ENCODE data around the gene SLC2A3.
"Not testable (repeated sequence)": the region's sequence is repeated elsewhere in the genome, so short reads cannot be mapped to it uniquely, and the experiment has no call there.

SLC2A3 gene

GRCh38 chr12:7950230-7950943 lies 14.4 kb upstream of the SLC2A3 start:
- DNase-seq (ENCODE audit: low spot score), result not testable (repeated sequence)

GRCh38 chr12:7948589-7949260 lies 12.7 kb upstream of the SLC2A3 start:
- DNase-seq (ENCODE audit: low spot score), result no peak

- no peak for DNase-seq (ENCODE audit: low spot score)
Observed at GRCh38 chr12:7947011-7947410, 11.0 kb upstream of the SLC2A3 start.

- not testable (repeated sequence) for DNase-seq (ENCODE audit: low spot score)
Observed at GRCh38 chr12:7944760-7945159, 8.8 kb upstream of the SLC2A3 start.

DNA sequence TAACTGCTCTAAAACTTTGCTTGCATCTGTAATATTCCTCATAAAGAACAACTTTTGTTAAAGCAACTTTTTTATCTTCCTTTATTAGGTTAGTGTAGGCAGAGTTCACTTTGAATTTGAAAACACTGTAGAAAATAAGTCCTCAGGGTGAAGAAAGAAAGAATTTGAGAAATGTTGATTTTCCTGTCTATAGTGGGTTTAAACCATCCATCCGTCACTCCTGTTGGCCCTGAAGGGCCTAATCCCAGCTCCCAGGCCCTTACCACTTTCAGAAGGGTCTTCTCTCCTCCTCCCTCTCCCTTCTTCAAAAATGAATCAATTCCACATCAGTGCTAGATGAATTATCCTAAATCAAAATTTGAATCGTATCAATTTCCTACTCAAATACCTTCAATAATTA lies 4.9 kb upstream of the SLC2A3 start:
- DNase-seq (ENCODE audit: low spot score), result no peak

- no peak for DNase-seq (ENCODE audit: low spot score)
Observed at GRCh38 chr12:7937833-7938506, 2.0 kb upstream of the SLC2A3 start.

DNA sequence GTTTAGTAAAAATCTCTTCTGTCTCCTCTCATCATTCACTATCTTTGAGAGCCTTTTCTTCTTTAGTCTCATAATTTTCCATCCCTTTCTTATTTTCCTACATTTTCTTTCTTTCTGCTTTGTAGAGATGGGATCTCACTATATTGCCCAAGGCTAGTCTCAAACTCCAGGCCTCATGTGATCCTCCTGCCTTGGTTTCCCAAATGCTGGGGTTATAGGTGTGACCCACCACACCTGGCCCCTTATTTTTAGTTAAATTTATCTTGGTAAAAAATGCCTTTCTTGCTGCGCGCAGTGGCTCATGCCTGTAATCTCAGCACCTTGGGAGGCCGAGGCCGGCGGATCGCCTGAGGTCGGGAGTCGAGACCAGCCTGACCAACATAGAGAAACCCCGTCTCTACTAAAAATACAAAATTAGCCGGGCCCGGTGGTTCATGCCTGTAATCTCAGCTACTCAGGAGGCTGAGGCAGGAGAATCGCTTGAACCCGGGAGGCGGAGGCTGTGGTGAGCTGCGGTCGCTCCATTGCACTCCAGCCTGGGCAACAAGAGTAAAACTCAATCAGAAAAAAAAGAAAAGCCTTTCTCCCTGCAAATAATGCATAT lies 996 bp downstream of the SLC2A3 start:
- no peak for DNase-seq (ENCODE audit: low spot score)

DNA sequence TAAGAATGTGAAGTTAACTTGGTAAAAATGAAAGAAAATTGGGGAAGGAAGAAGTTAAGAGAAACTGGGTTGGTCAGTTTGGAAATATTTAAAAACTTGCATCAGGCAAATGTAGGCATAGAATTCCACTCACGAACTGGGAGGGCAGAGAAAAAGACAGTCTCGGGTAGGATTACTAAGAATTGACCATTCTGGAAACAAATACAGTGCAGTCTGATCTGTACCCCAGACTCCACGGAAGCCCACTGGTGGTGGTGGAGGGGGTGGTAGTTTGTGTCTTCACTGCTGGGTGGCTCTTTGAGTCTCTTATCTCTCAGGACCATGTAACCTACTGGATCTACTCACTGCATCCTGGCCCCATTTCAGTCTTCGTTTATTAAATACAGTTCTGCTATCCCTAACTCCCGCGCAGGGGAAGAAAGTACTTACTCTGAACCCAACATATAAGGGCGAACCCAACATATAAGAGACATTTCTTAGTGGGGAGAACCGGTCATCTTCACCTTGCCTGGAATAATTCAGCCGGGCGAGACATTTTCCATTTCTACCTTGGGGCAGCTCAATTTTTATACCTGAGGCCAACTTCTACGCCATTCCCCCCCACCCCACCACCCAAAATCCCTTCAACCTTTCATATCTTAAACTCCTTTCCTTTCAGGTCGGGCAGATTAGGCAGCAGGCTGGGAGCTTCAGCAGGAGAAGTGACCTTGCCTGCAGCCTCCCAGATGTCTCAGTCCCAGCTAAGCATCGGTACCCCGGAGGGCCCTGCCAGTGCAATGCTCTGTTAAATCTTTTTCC lies 1.7 kb downstream of the SLC2A3 start:
- DNase-seq (ENCODE audit: low spot score), result peak; percentile 6

DNA sequence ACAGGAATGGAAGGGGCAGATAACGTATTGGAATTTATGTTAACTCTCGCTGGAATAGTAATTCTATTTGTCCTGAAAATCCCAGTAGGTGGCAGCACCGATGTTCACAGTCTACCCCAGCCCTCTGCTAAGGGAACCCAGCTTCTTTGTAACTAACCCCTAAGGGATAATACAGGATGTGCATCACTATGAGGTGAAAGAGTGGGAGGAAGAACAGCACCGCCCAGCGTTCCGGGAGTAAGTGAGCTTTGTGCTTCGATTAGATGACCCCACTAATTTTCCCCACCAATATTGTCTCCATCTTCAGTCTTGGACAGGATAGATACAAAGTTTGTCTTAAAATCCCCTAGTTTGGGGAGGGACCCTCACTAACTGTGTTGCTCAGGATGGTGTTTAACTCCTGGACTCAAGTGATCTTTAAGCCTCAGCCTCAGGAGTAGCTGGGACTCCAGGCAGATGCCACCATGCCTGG lies 2.7 kb downstream of the SLC2A3 start:
- DNase-seq (ENCODE audit: low spot score), result peak; percentile 77

DNA sequence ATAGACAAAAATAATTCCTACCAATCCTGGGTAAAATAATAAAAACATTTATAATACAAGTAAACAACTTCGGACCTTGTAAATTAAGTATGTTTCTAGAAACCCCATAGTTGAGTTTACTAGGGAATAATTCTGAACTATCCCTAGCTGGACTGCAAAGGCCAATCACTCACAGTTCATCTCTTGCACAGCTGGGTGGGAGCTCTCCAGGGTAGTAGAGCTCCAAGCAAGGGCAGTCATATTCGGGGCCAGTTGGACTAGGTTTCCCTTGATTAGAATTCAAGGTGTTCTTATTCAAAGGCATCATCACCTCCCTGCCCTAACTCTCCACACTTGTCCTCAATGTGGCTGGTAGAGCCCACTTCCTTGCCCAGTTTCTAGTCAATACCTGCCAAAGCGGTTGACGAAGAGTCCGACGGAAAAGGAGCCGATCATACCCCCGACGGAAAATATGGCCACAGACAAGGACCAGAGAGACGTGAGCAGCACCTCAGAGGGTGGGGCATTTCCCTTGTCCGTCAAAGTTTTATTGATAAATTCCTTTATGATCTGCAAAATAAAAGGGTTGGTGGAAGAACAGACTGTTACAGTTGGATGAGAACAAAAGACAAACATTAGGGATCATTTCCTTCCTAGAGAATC lies 3.3 kb downstream of the SLC2A3 start:
- not testable (repeated sequence) for DNase-seq (ENCODE audit: low spot score)

- DNase-seq (ENCODE audit: low spot score), result no peak
Observed at GRCh38 chr12:7929083-7929792, 6.7 kb downstream of the SLC2A3 start.

- no peak for DNase-seq (ENCODE audit: low spot score)
Observed at GRCh38 chr12:7927470-7927869, 8.5 kb downstream of the SLC2A3 start.

GRCh38 chr12:7926068-7926666 lies 9.8 kb downstream of the SLC2A3 start:
- not testable (repeated sequence) for DNase-seq (ENCODE audit: low spot score)

DNA sequence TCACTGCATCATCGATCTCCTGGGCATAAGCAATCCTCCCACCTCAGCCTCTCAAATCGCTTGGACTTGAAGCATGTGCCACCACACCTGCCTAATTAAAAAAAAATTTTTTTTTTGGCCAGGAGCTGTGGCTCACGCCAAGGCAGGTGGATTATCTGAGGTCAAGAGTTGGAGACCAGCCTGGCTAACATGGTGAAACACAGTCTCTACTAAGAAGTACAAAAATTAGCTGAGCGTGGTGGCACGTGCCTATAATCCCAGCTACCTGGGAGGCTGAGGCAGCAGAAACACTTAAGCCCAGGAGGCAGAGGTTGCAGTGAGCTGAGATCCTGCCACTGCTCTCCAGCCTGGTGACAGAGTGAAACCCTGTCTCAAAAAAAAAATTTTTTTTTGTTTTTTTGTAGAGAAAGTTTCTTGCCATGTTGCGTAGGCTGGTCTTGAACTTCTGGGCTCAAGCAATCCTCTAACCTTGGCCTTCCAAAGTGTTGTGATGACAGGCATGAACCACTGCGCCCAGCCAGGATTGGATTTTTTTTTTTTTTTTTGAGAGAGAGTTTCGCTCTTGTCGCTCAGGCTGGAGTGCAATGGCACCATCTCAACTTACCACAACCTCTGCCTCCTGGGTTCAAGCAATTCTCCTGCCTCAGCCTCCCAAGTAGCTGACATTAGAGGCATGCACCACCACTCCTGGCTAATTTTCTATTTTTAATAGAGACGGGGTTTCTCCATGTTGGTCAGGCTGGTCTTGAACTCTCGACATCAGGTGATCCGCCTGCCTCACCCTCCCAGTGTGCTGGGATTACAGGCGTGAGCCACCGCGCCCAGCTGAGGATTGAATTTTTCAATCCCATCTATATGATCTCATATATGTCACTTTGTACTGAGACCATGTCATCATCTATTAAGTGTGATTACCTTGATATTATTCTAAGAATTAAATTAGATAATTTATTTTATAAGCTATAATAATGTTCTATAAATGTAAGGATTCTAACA lies 12.4 kb downstream of the SLC2A3 start:
- DNase-seq (ENCODE audit: low spot score), result no peak

DNA sequence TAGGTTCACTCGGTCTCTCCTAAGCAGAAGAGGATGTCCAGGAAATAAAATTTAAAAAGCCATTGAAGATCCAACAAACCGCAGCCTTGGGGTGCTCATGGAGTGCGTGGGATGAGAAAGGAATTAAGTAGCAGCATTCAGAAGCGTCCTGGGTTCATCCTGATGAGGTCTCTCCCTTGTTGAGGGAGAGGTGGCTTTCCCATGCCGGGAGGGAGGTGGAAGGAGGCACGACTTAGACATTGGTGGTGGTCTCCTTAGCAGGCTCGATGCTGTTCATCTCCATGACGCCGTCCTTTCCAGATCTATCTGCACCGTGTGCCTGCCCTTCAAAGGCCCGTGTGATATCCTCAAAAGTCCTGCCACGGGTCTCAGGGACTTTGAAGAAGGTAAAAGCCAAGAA lies 14.8 kb downstream of the SLC2A3 start:
- not testable (repeated sequence) for DNase-seq (ENCODE audit: low spot score)

DNA sequence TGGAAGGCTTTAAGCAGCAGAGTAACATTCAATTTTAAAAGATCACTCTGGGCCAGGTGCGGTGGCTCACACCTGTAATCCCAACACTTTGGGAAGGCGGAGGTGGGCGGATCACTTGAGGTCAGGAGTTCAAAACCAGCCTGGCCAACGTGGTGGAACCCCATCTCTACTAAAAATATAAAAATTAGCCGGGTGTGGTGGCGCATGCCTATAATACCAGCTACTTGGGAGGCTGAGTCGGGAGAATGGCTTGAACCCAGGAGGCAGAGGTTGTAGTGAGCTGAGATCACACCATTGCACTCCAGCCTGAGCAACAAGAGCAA lies 17.8 kb downstream of the SLC2A3 start:
- DNase-seq (ENCODE audit: low spot score), result not testable (repeated sequence)

DNA sequence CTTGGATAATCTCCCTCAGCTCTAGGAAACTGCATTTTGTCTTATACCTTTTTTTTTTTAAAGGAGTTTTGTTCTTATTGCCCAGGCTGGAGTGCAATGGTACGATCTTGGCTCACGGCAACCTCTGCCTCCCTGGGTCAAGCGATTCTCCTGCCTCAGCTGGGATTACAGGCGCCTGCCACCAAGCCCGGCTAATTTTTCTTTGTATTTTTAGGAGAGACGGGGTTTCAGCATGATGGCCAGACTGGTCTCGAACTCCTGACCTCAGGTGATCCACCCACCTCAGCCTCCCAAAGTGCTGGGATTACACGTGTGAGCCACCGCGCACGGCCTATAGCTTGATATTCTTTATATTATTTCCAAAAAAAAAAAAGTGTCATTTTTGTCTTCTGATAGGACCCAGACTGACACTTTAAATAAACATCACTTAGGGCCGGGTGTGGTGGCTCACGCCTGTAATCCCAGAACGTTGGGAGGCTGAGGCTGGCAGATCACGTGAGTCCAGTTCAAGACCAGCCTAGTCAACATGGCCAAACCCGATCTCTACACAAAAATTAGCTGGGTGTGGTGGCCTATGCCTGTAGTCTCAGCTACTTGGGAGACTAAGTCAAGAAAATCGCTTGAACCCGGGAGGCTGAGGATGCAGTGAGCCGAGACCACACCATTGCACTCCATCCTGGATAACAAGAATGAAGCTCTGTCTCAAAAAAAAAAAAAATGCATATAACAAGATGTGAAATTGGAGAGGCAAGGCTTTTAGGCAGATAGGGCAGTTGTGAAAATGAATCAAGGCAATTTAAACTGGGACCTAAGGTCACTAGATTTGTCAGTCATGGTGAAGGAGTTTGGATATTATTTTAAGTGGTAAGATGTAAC lies 18.4 kb downstream of the SLC2A3 start:
- DNase-seq (ENCODE audit: low spot score), result no peak

DNA sequence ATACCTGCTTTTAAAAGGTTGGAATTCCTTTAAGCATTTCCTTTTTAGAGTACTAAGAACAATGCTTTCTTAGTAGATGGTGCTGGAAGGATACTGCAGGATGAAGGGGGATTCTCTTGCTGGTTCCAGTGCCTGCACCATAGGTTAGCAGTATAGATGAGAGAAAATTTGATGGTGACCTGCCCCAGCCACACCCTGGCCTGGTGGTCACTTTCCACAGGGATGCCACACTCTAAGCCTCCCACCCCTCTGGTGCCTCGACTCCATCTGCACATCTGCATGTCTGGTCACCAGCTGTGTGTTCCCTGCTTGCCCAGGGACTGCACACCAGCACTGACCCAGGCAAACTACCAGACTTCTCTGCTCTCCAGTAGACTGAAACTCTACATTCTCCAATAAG lies 19.1 kb downstream of the SLC2A3 start:
- DNase-seq (ENCODE audit: low spot score), result no peak

All from globus pallidus (tissue), 1 donor.